WTC11 (cell line): ENCODE measurements around the gene RRAGD. TPM values are rescaled to one million over a fixed set of nuclear protein-coding genes. Genes with fewer than 3 reads are reported as not detected.

Source experiments
- ATAC-seq: fragments of 200-7000 bp; cut with Tn5 transposase; 2 replicates; pipeline ENCODE4 v1.10.0; 2021; ENCODE audit warnings: mild to moderate bottlenecking, moderate library complexity
- CTCF ChIA-PET: fragments of 300-600 bp; sonication (Branson Sonifier 250); formaldehyde crosslinking; loops from one replicate; lab custom pipeline; 2021; ENCODE audit warnings: antibody characterized with exemption; lab: Charles Lee
- POLR2A ChIA-PET: fragments of 350-600 bp; sonication (Branson Sonifier 250); formaldehyde crosslinking; loops from one replicate; lab custom pipeline; 2021; ENCODE audit warnings: antibody characterized with exemption; lab: Charles Lee
- DNase-seq: peaks from one replicate; pipeline ENCODE4 v3.0.0; 2021; ENCODE audit warnings: low spot score
- H3K27ac Mint-ChIP-seq: 2 replicates; pipeline ENCODE4 v1.8.0; 2021; ENCODE audit warnings: mixed read lengths
- H3K27me3 Mint-ChIP-seq: 2 replicates; pipeline ENCODE4 v1.8.0; 2021; ENCODE audit warnings: low read depth, mild to moderate bottlenecking, moderate library complexity, mixed read lengths
- H3K36me3 Mint-ChIP-seq: 2 replicates; pipeline ENCODE4 v1.8.0; 2021; ENCODE audit warnings: mixed read lengths
- H3K4me1 Mint-ChIP-seq: 2 replicates; pipeline ENCODE4 v1.8.0; 2022; ENCODE audit warnings: mixed read lengths
- H3K4me3 Mint-ChIP-seq: 2 replicates; pipeline ENCODE4 v1.8.0; 2021; ENCODE audit warnings: mild to moderate bottlenecking, moderate library complexity, mixed read lengths
- H3K9me3 Mint-ChIP-seq: 2 replicates; pipeline ENCODE4 v1.8.0; 2021; ENCODE audit warnings: mixed read lengths
- AR ChIP-seq: fragments of 250-450 bp; sonication (Bioruptor Pico); IDR thresholded peaks from 2 replicates; pipeline ENCODE4 v1.9.0; 2021; ENCODE audit warnings: mild to moderate bottlenecking
- ATF1 ChIP-seq: sonication (generic); formaldehyde crosslinking; IDR thresholded peaks from 2 replicates; pipeline ENCODE4 v1.8.1; 2023; ENCODE audit warnings: mild to moderate bottlenecking, moderate library complexity, missing genetic modification reagents
- ATF2 ChIP-seq: sonication (generic); formaldehyde crosslinking; IDR thresholded peaks from 2 replicates; pipeline ENCODE4 v1.8.1; 2022; ENCODE audit warnings: low read depth, missing genetic modification reagents, borderline replicate concordance
- CBFB ChIP-seq: sonication (generic); formaldehyde crosslinking; IDR thresholded peaks from 2 replicates; pipeline ENCODE4 v1.8.1; 2022; ENCODE audit warnings: mild to moderate bottlenecking, low read depth, missing genetic modification reagents
- CREM ChIP-seq: sonication (generic); formaldehyde crosslinking; IDR thresholded peaks from 2 replicates; pipeline ENCODE4 v1.8.1; 2022; ENCODE audit warnings: mild to moderate bottlenecking, missing genetic modification reagents, moderate library complexity
- ELF4 ChIP-seq: sonication (generic); formaldehyde crosslinking; IDR thresholded peaks from 2 replicates; pipeline ENCODE4 v1.8.1; 2022; ENCODE audit warnings: low read depth, mild to moderate bottlenecking, moderate library complexity, missing genetic modification reagents
- ERG ChIP-seq: fragments of 250-450 bp; sonication (Bioruptor Pico); IDR thresholded peaks from 2 replicates; pipeline ENCODE4 v1.8.0; 2021; ENCODE audit warnings: mild to moderate bottlenecking
- ESRRA ChIP-seq: sonication (generic); formaldehyde crosslinking; IDR thresholded peaks from 2 replicates; pipeline ENCODE4 v1.8.1; 2022; ENCODE audit warnings: mild to moderate bottlenecking, missing genetic modification reagents, borderline replicate concordance
- IRF2 ChIP-seq: sonication (generic); formaldehyde crosslinking; IDR thresholded peaks from 2 replicates; pipeline ENCODE4 v1.8.0; 2022; ENCODE audit warnings: low read depth, missing genetic modification reagents, borderline replicate concordance
- OVOL2 ChIP-seq: fragments of 250-450 bp; sonication (Bioruptor Pico); IDR thresholded peaks from 2 replicates; pipeline ENCODE4 v1.9.0; 2021; ENCODE audit warnings: mild to moderate bottlenecking, borderline replicate concordance
- PREB ChIP-seq: sonication (generic); formaldehyde crosslinking; IDR thresholded peaks from 2 replicates; pipeline ENCODE4 v1.8.1; 2022; ENCODE audit warnings: mild to moderate bottlenecking, missing genetic modification reagents, moderate library complexity, borderline replicate concordance
- PRRX2 ChIP-seq: fragments of 250-450 bp; sonication (Bioruptor Pico); IDR thresholded peaks from 2 replicates; pipeline ENCODE4 v1.8.0; 2021; ENCODE audit warnings: mild to moderate bottlenecking
- RELA ChIP-seq: sonication (generic); formaldehyde crosslinking; IDR thresholded peaks from 2 replicates; pipeline ENCODE4 v1.8.1; 2022; ENCODE audit warnings: missing genetic modification reagents, mild to moderate bottlenecking, borderline replicate concordance
- SOX15 ChIP-seq: fragments of 250-450 bp; sonication (Bioruptor Pico); IDR thresholded peaks from 2 replicates; pipeline ENCODE4 v1.9.0; 2021; ENCODE audit warnings: mild to moderate bottlenecking
- SP1 ChIP-seq: sonication (generic); formaldehyde crosslinking; conservative IDR thresholded peaks from 2 replicates; pipeline ENCODE4 v1.8.1; 2022; ENCODE audit warnings: missing genetic modification reagents
- STAT6 ChIP-seq: sonication (generic); formaldehyde crosslinking; conservative IDR thresholded peaks from 2 replicates; pipeline ENCODE4 v1.8.1; 2023; ENCODE audit warnings: mild to moderate bottlenecking, low read depth, missing genetic modification reagents, moderate library complexity
- ZNF263 ChIP-seq: sonication (generic); formaldehyde crosslinking; IDR thresholded peaks from 2 replicates; pipeline ENCODE4 v1.8.1; 2022; ENCODE audit warnings: low read depth, mild to moderate bottlenecking, moderate library complexity, missing genetic modification reagents
- ZNF423 ChIP-seq: fragments of 250-450 bp; sonication (Bioruptor Pico); IDR thresholded peaks from 2 replicates; pipeline ENCODE4 v2.1.2; 2022; ENCODE audit warnings: mild to moderate bottlenecking, moderate library complexity
- total RNA-seq: library from RNA; stranded (reverse); gene quantifications from 3 replicates; pipeline ENCODE4 v1.2.3, GENCODE V29; 2021

Gene RRAGD
- total RNA-seq, 1 experiment from 2014 or later: 25.4 TPM

GRCh38 chr6:89460713-89461112, 48.6 kb upstream of the RRAGD start (continued):
- TF ChIP-seq ZNF263 (no peak), SP1 (no peak), PREB (no peak), CREM (CRISPR knock-in tag) (no peak)

GRCh38 chr6:89459501-89459900, 47.4 kb upstream of the RRAGD start:
- DNase-seq (no peak), ATAC-seq (no peak)
- H3K4me1 Mint-ChIP-seq: no peaks in the 10 kb centered on the region; the same call in 1 of the 2 replicates
- CTCF ChIA-PET: no interaction called here
- no peaks in the 10 kb centered on the region for H3K9me3 Mint-ChIP-seq
- no peak overlapping the region for H3K27ac Mint-ChIP-seq
- no peak for TF ChIP-seq PRRX2 (CRISPR knock-in tag)
- TF ChIP-seq IRF2: no peak
- no peak for TF ChIP-seq SOX15 (CRISPR knock-in tag)
- TF ChIP-seq ATF2: no peak
- no peak for TF ChIP-seq ATF1 (CRISPR knock-in tag)
- no peak for TF ChIP-seq RELA (CRISPR knock-in tag)
- TF ChIP-seq OVOL2: no peak
- no peak for TF ChIP-seq ZNF423 (CRISPR knock-in tag)
- TF ChIP-seq CBFB (CRISPR knock-in tag): no peak
- TF ChIP-seq STAT6: no peak
- TF ChIP-seq ELF4 (CRISPR knock-in tag): no peak
- TF ChIP-seq ERG (CRISPR knock-in tag): no peak
- no peak for TF ChIP-seq AR (CRISPR knock-in tag)
- TF ChIP-seq ESRRA (CRISPR knock-in tag): no peak
- H3K4me3 Mint-ChIP-seq: no peak overlapping the region
- POLR2A ChIA-PET: no interaction called here
- H3K36me3 Mint-ChIP-seq: no peaks in the 10 kb centered on the region
- H3K27me3 Mint-ChIP-seq: no peaks in the 10 kb centered on the region
